Glomerular visceral epithelial cell (primary cell): ENCODE data around the gene OR51Q1.

ENCODE experiments used
- DNase-seq: peaks from one replicate; pipeline ENCODE4 v3.0.0-alpha.2; 2016; ENCODE audit errors: extremely low spot score

The OR51Q1 gene, protein sequence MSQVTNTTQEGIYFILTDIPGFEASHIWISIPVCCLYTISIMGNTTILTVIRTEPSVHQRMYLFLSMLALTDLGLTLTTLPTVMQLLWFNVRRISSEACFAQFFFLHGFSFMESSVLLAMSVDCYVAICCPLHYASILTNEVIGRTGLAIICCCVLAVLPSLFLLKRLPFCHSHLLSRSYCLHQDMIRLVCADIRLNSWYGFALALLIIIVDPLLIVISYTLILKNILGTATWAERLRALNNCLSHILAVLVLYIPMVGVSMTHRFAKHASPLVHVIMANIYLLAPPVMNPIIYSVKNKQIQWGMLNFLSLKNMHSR

DNA sequence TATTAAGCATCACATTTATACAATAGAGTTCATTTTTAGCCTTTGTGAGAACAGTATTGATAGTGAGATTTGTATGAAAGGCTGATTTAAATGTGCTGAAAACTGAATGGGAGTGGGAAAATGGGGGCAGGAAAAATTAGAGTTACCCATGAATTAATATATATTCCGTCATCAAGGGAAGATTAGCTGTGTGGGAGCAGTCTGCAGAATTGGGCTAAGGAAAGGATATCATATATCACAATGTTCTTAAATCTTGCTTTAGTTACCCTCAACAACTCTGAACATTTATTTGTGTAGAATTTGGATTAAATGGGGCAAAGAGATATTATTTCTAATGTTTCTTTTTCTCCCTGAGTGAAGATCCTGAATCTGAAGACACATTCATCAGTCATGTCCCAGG, at the start of gene OR51Q1:
Gene OR51Q1 (plus strand): TSS at position 301 of the 400 bp plus-strand sequence. CDS start 90 bp downstream, at position 391.
- DNase-seq, result no peak

DNA sequence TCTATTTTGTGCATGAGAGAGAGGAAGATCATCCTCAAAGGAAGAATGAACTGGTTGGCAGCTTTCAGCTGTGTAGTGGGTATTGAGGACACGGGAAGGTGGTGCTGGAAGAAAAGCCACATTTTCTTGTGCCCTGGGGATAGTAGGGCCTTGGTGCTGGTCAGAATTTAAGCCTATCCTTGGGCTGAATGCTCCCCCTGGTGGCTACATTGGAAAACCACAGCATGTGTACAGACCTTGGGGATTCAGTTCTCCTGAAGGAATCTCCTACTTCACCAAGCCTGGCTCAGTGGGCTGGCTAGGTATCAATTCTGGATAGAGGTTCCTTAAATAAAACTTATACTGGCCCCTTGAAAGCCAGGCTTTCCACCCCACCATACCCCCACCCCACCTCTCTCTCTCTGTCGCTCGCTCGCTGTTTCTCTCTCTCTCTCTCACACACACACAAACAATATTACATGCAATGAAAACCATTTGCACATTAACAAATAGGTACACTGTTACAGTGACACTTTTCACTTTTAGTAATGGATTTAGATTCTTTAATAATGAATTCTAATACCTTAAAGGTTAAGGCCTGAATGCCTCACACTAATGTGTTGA, 41.1 kb upstream of the OR51Q1 start:
- DNase-seq, result peak; percentile 61

DNA sequence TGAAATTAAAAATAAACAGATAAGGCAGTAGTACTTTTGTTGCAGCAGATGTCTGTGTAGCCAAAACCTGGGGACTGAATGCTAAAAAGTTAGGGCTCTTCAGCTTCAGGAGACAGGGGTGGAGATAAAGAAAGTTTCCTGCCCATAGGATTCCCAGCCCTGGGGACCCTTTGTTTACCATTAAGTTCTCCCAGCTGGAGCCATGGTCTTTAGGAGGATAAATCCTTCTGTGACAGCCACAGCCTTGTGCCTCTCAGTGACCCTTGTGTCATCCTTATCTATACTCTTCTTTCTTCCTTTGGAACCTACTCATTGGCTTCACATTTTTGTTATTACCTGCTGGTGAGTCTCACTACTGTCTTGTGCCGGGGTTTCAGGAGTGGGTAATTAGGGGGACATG, 38.3 kb upstream of the OR51Q1 start, which contains the start of gene OR51M1:
Gene OR51M1 (plus strand): TSS at position 237 of the 400 bp plus-strand sequence. CDS start 5,587 bp downstream, outside the sequence.
- DNase-seq, result no peak

DNA sequence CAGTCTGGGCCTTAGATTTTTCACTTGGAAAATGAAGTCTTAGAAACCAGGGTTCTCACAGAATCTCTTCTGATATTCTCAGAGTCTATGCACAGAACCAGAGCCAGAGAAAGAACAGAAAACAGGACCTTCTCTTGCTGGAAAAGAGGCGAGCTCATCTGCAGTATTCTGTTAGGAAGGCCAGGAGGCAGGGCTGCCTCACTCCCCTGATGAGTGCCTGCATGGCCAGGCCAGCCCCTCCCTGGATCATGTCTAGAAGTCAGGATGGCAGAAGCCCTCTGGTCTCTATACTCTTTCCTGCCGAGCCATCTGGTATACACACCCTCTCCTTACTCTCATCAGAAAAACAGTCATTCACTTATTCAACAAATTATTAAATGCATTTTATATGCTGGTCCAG, 37.6 kb upstream of the OR51Q1 start:
- no peak for DNase-seq

DNA sequence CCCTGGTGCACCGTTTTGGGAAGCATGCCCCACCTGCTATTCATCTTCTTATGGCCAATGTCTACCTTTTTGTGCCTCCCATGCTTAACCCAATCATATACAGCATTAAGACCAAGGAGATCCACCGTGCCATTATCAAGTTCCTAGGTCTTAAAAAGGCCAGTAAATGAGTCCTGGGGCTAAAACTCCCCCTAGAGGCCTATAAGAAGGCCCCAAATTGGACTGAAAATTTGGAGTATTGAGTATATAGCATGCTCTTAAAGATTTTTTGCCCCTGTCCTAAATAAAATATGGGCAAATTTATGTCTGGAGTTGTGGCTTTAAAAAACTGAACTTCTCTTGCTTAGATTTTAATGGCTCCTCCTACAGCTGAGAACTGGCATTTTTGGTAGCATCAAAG, 31.7 kb upstream of the OR51Q1 start:
- DNase-seq, result no peak

DNA sequence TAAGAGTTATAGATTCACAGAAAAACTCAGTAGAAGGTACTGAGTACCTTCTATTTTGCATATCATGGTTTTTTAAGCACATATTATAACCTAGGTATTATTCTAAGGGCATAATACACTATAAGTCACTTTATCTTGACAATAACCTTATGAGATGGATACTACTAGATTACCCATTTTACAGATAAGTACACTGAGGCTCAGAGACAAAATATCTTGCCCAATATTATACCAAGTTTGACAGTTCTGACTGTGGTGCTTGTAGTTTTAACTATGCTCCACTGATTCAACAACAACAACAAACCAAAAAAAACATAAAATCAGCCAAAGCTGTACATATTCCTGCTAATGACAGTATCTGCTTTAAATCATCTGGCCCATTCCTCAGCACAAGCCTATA, 27.8 kb upstream of the OR51Q1 start:
- no peak for DNase-seq

DNA sequence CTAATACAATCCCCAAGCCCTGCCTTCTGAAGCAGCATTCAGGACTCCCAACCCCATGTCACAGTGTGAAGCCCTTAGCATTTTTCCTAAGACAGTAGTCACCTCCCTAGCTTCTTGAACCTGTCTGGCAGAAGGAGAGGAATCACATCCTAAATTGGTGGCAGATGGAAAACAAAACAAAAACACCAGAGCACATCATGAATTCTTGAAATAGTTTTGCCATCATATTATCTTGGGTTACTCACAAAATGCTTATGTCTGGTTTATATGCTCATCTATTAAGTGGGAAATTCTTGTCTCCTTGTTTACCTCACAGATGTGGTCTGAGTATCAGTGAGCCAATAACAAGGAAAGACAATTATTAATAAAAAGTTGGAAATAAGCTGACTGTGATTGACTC, 23.0 kb upstream of the OR51Q1 start:
- DNase-seq, result no peak

DNA sequence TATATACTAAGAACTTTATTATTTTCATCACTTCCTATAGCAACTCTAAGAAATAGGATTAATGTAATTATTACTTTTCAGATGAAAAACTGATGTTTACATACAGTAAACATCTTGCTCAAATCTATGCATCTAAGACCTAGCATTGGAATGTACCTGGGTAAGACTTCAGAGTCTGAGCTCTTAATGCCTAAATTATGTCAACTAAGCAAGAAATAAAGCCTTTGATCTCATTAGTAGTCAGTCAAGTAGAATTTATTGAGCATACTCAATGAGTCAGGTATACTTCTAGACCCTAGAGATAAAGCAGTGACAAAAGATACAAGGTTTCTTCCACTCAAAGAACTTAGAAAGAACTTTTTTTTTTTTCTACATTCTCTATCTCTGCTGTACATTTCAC, 16.7 kb upstream of the OR51Q1 start:
- DNase-seq, result no peak

DNA sequence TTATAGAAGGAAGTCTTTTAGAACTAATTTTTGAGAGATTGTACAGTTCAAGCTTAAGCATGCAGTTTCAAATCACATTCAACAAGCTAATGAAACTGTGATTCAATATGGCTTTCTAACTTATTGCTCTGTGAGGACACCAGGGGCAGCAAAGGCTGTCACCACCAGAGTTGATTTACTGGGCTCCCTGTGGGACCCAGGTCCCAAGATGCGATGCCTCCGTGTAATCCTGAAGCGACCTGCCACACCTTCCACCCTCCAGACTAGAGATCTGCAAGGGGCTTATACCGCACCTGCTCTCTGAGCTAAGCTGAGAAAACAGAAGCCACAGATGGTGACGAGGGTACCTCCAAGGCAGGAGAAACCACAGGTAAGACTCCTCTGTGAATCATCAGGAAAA, 918 bp upstream of the OR51Q1 start:
- DNase-seq, result no peak

DNA sequence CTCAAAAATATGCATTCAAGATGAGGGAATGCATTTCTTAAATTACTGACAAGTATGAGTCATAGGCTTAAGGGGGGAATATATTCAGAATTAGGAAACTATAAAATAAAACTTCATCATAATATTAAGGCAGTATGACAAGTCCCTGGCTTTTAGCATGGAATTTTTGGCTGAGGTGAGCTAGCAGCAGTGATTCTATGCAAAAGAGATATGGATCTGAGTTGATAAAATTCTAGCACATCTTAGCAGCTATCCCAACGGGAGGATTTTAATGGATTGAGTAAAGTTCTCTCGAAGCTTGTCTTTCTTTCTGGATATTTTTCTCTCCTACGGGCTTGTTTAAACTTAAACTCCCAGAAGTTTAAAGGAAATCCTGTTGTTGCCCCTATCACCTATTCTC, 1.2 kb downstream of the OR51Q1 start:
- DNase-seq, result no peak

DNA sequence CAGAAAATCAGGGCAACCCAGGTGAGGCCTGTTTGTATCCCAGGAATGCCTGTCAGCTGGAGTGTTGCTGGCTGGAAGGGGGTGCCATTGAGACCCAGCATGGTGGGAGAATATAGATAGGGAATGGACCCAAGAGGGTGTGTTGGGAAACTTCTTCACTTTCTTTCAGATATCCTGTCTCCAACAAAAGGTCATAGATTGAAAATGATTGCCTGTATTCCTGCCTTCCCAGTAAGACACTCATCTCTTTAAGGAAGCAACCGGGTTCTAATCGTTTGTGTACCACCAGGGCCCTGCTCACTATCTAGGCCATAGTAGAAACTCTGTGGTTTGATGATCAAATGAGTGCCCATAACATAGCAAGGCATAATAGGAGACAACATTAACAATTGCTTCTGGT, 19.5 kb downstream of the OR51Q1 start, which contains the start of gene OR51I1:
Gene OR51I1 (minus strand): TSS at position 101 of the 400 bp plus-strand sequence. CDS start 0 bp downstream, at position 101.
- DNase-seq, result no peak

DNA sequence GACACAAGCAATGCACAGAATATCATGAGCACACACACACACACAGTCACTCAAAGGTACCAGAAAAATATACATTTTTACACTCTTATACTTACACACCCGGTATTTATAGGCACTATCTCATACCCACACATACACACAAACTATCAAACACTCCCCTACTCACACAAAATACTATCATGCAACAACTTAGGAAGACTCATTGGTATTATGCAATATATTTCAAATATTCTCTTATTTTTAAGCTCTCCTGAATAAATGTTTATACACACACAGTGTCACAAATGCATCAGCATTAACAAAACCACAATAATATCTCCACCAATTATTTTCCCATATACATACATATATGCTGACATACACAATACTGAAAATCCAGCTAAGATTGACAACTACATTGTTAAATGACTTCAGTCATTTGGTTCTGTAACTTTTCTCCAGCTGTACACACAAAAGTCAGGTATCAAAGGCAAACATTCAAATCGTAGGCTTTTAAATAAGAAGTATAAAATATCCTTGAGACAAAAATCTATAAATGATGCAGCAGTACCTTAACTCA, 22.0 kb downstream of the OR51Q1 start:
- DNase-seq, result no peak

DNA sequence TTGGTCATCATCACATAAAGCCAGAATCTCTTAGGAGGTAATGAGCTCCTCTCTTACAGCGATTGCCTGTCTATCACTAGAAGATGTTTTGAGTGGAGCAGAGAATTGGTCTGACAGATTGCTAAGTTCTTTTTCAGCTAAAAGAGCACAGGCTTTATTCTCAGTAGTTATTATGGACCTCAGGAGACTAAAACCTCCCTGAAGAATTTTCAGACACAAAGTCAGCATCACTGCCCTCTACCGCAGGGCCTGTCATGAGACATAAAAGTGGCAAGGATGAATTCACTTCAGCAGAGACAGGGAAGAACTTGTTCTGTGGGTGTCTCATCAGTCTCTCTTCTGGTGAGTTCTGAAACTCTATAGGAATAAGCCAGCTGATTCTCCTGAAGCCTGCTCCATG, 27.1 kb downstream of the OR51Q1 start, which contains the start of gene OR51I2:
Gene OR51I2 (plus strand): TSS at position 301 of the 400 bp plus-strand sequence. CDS start 4,166 bp downstream, outside the sequence.
- no peak for DNase-seq

DNA sequence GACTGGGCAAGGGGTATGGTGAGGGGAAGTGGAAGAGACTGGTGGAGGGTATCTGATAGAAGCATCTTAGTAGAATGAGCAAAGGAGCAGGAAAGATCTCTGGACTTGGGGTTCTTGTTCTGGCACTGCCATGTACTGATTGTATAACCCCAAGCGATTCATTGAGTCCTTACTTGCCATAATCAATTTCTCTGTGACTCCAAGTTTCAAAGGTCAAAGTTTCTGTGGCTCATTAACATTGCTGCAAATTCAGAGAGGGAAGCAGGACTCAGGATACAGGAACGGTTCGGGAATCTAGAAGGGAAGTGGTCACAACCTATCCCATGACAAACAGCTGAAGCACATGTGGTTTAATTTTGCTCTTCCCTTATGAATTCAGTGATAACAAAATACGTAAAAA, 27.5 kb downstream of the OR51Q1 start:
- no peak for DNase-seq

DNA sequence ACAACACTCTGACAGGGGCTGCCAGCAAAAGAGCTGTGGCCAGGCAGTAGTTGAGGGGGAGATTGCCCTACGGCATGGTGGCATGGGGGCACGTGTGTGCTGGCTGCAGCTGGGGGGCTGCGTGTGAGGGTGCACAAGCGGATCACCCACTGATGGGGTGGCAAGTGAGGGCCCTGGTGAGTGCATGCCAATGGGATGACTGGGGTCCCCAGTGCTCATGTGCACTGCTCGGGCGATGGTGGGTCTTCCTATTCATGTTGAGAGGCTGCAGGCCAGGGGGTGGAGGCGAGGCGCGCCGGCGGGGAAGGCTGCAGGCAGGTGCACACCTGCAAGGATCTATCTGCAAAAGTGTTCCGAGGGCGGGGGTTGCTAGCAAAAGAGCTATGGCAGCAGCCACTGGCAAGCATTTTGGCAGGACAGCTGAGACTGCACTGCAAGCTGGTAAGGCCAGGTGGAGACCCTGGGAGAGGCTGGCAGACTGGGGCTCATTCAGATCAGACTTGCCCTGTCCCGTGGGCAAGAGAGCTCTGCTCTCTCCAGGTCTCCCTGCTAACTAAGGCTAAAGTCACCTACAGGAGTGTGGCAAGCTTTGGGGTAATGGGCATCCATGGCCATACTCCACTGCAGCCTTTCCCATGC, 39.2 kb downstream of the OR51Q1 start:
- no peak for DNase-seq

DNA sequence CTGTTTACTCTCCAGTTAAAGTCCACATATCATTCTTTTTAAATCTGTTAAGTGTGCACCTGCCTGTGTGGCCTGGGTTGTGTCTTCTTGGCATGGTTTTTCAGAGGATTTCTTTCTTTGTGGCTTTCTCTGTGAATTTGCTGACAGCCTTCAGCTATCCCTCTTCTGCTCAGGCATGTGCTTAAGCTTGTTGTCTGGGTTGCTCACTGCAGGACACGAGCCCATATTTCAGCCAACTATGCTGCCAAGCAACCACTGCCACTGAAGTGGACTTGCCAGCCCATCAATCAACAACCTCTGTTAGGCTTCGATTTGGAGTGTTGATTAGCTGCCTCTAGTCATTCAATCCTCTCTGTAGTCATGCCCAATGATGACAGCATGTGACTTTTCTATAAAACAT, 45.6 kb downstream of the OR51Q1 start:
- no peak for DNase-seq
